H1 (cell line): ENCODE data around the gene NSL1. TPM values are rescaled to one million over a fixed set of nuclear protein-coding genes. Genes with fewer than 3 reads are reported as not detected.

Source experiments
- CTCF ChIA-PET: fragments of 300-600 bp; sonication (Branson Sonifier 250); formaldehyde crosslinking; loops from one replicate; lab custom pipeline; 2021; ENCODE audit not compliant: partially characterized antibody; lab: Charles Lee
- POLR2A ChIA-PET: fragments of 300-600 bp; sonication (Branson Sonifier 250); formaldehyde crosslinking; loops from one replicate; lab custom pipeline; 2021; ENCODE audit warnings: inconsistent platforms; ENCODE audit not compliant: partially characterized antibody; lab: Charles Lee
- DNase-seq, 2 experiments: peaks; one replicate each; pipeline versions ENCODE4 v3.0.0 to v3.0.0-alpha.2; 2010 to 2022; ENCODE audit warnings: low spot score in 2 of 2, low read depth in 1 of 2, mixed read lengths in 1 of 2
- FAIRE-seq: peaks from 2 replicates; lab custom pipeline; 2011; peaks lifted over from hg19 to GRCh38; lab: Jason Lieb, UNC
- H2AFZ ChIP-seq: 2 replicates; pipeline ENCODE4 v1.8.1; 2012; ENCODE audit warnings: low read length, inconsistent platforms
- H2AK5ac ChIP-seq: 2 replicates; pipeline ENCODE4 v1.6.1; 2013; ENCODE audit warnings: low read depth, low read length
- H2BK120ac ChIP-seq: replicated peaks from 2 replicates; pipeline ENCODE3; 2013; ENCODE audit warnings: low read depth, low read length, inconsistent platforms
- H2BK12ac ChIP-seq: 2 replicates; pipeline ENCODE4 v1.6.1; 2013; ENCODE audit warnings: low read depth, low read length
- H2BK15ac ChIP-seq: 2 replicates; pipeline ENCODE4 v1.6.1; 2013; ENCODE audit warnings: low read length
- H2BK20ac ChIP-seq: 2 replicates; pipeline ENCODE4 v1.6.1; 2013; ENCODE audit warnings: low read length
- H2BK5ac ChIP-seq: 2 replicates; pipeline ENCODE4 v1.6.1; 2013; ENCODE audit warnings: low read depth, low read length
- H3K14ac ChIP-seq: 2 replicates; pipeline ENCODE4 v1.6.1; 2013; ENCODE audit warnings: inconsistent platforms; ENCODE audit not compliant: insufficient read length
- H3K18ac ChIP-seq: 2 replicates; pipeline ENCODE4 v1.6.1; 2013; ENCODE audit warnings: low read length; ENCODE audit errors: extremely low read depth
- H3K23ac ChIP-seq: 2 replicates; pipeline ENCODE4 v1.6.1; 2013; ENCODE audit warnings: inconsistent platforms; ENCODE audit not compliant: insufficient read length
- H3K23me2 ChIP-seq: 2 replicates; pipeline ENCODE4 v1.6.1; 2013; ENCODE audit warnings: low read depth, low read length
- H3K27ac ChIP-seq: 2 replicates; pipeline ENCODE4 v1.6.1; 2011; ENCODE audit warnings: low read depth, low read length, inconsistent platforms
- H3K27me3 ChIP-seq, 4 experiments: replicated peaks in 1 of 4; 1 replicate in 1 of 4; 2 replicates in 3 of 4; pipeline versions ENCODE4 v1.6.1 to v1.8.1; 2011 to 2013; ENCODE audit warnings: low read length in 3 of 4, mild to moderate bottlenecking in 3 of 4, inconsistent platforms in 2 of 4, mixed read lengths in 2 of 4, moderate library complexity in 1 of 4; ENCODE audit not compliant: control insufficient read depth in 3 of 4, insufficient read depth in 3 of 4; ENCODE audit errors: extremely low read depth in 1 of 4
- H3K36me3 ChIP-seq, 4 experiments: 2 replicates each; pipeline versions ENCODE4 v1.6.1 to v1.8.1; 2011 to 2013; ENCODE audit warnings: mild to moderate bottlenecking in 4 of 4, low read length in 3 of 4, moderate library complexity in 2 of 4, control low read depth in 1 of 4, inconsistent platforms in 1 of 4; ENCODE audit not compliant: insufficient read depth in 4 of 4, control insufficient read depth in 2 of 4
- H3K4ac ChIP-seq: replicated peaks from 2 replicates; pipeline ENCODE3; 2013; ENCODE audit warnings: low read length, low read depth, mixed read lengths, inconsistent platforms; ENCODE audit not compliant: insufficient read length
- H3K4me1 ChIP-seq, 4 experiments: replicated peaks in 1 of 4; 1 replicate in 1 of 4; 2 replicates in 3 of 4; pipeline versions ENCODE4 v1.6.1 to v1.8.1; 2011 to 2013; ENCODE audit warnings: low read length in 3 of 4, inconsistent platforms in 2 of 4, mixed read lengths in 1 of 4; ENCODE audit not compliant: insufficient read depth in 4 of 4, control insufficient read depth in 3 of 4
- H3K4me2 ChIP-seq, 2 experiments: 2 replicates each; pipeline versions ENCODE4 v1.6.1 to v1.8.1; 2011 to 2013; ENCODE audit warnings: low read depth in 2 of 2, low read length in 2 of 2, control low read depth in 1 of 2, inconsistent platforms in 1 of 2, mild to moderate bottlenecking in 1 of 2; ENCODE audit not compliant: insufficient read depth in 1 of 2
- H3K4me3 ChIP-seq, 4 experiments: fragments of 200-600, 300-600 bp in 1 of 4; sonication (generic), shearing (Covaris generic), sonication (Bioruptor Twin) in 1 of 4; 2 replicates each; pipeline versions ENCODE4 v1.5.1 to v1.8.1; 2011 to 2016; ENCODE audit warnings: low read length in 4 of 4, low read depth in 3 of 4, control low read depth in 2 of 4, inconsistent platforms in 2 of 4, mild to moderate bottlenecking in 2 of 4, mixed read lengths in 1 of 4, moderate library complexity in 1 of 4; ENCODE audit not compliant: insufficient read depth in 2 of 4; ENCODE audit errors: extremely low read depth in 1 of 4
- H3K56ac ChIP-seq: replicated peaks from 2 replicates; pipeline ENCODE3; 2013; ENCODE audit warnings: low read depth, mild to moderate bottlenecking, mixed read lengths, low read length, inconsistent platforms; ENCODE audit not compliant: insufficient read length
- H3K79me1 ChIP-seq: 2 replicates; pipeline ENCODE4 v1.6.1; 2013; ENCODE audit warnings: low read depth, low read length, control low read depth
- H3K79me2 ChIP-seq, 2 experiments: 2 replicates each; pipeline versions ENCODE4 v1.6.1 to v1.8.1; 2012 to 2013; ENCODE audit warnings: low read length in 2 of 2, mild to moderate bottlenecking in 2 of 2, inconsistent platforms in 1 of 2; ENCODE audit not compliant: insufficient read depth in 2 of 2, control insufficient read depth in 1 of 2
- H3K9ac ChIP-seq, 4 experiments: replicated peaks in 1 of 4; 1 replicate in 1 of 4; 2 replicates in 3 of 4; pipeline versions ENCODE4 v1.6.1 to v1.8.1; 2011 to 2013; ENCODE audit warnings: low read depth in 3 of 4, low read length in 3 of 4, control low read depth in 2 of 4, mild to moderate bottlenecking in 2 of 4, moderate library complexity in 2 of 4, inconsistent platforms in 1 of 4; ENCODE audit errors: extremely low read depth in 1 of 4
- H3K9me3 ChIP-seq, 2 experiments: 2 replicates each; pipeline versions ENCODE4 v1.6.1 to v1.8.1; 2012 to 2013; ENCODE audit warnings: mild to moderate bottlenecking in 2 of 2, moderate library complexity in 2 of 2, control low read depth in 1 of 2, inconsistent platforms in 1 of 2, low read depth in 1 of 2, low read length in 1 of 2, mixed read lengths in 1 of 2; ENCODE audit not compliant: insufficient read depth in 2 of 2
- H4K20me1 ChIP-seq, 2 experiments: replicated peaks in 1 of 2; 2 replicates each; pipeline versions ENCODE3 to v1.8.1; 2011 to 2013; ENCODE audit warnings: inconsistent platforms in 2 of 2, low read length in 2 of 2, mild to moderate bottlenecking in 1 of 2; ENCODE audit not compliant: insufficient read depth in 2 of 2, control insufficient read depth in 1 of 2
- H4K5ac ChIP-seq: 2 replicates; pipeline ENCODE4 v1.6.1; 2013; ENCODE audit warnings: low read length, low read depth, mixed read lengths, inconsistent platforms; ENCODE audit not compliant: insufficient read length
- H4K8ac ChIP-seq: 2 replicates; pipeline ENCODE4 v1.8.0; 2013; ENCODE audit warnings: mild to moderate bottlenecking, moderate library complexity, low read length, inconsistent platforms; ENCODE audit not compliant: insufficient read depth; ENCODE audit errors: extremely low read depth
- H4K91ac ChIP-seq: replicated peaks from 2 replicates; pipeline ENCODE3; 2013; ENCODE audit warnings: low read length, mixed read lengths, inconsistent platforms; ENCODE audit not compliant: insufficient read length
- ATF3 ChIP-seq: IDR thresholded peaks from 2 replicates; pipeline ENCODE4 v1.6.1; 2011; ENCODE audit warnings: low read depth, mild to moderate bottlenecking, low read length; ENCODE audit not compliant: insufficient read depth
- BCL11A ChIP-seq, 2 experiments: IDR thresholded peaks; one replicate each; pipeline ENCODE4 v1.6.1; 2011; ENCODE audit warnings: low read depth in 2 of 2, low read length in 2 of 2, mild to moderate bottlenecking in 2 of 2
- BRCA1 ChIP-seq: IDR thresholded peaks from 2 replicates; pipeline ENCODE4 v1.6.1; 2012; ENCODE audit warnings: low read depth, low read length, improper control_type of control experiment
- FOSL1 ChIP-seq: IDR thresholded peaks from 2 replicates; pipeline ENCODE4 v1.6.1; 2011; ENCODE audit warnings: mild to moderate bottlenecking, low read depth, low read length, moderate library complexity; ENCODE audit not compliant: insufficient read depth
- KDM4A ChIP-seq: IDR thresholded peaks from one replicate; pipeline ENCODE4 v1.7.1; 2012; ENCODE audit warnings: low read depth, mild to moderate bottlenecking, moderate library complexity, low read length, inconsistent platforms; ENCODE audit not compliant: severe bottlenecking
- MAX ChIP-seq: IDR thresholded peaks from 2 replicates; pipeline ENCODE4 v1.6.1; 2012; ENCODE audit warnings: inconsistent platforms
- SAP30 ChIP-seq: fragments of 300-600 bp; sonication (generic); IDR thresholded peaks from 2 replicates; pipeline ENCODE4 v1.7.1; 2012; ENCODE audit warnings: low read length, moderate library complexity, mild to moderate bottlenecking, inconsistent platforms; ENCODE audit not compliant: insufficient read depth, insufficient replicate concordance
- SP1 ChIP-seq: IDR thresholded peaks from 2 replicates; pipeline ENCODE4 v1.6.1; 2011; ENCODE audit warnings: low read depth, low read length
- SP2 ChIP-seq: IDR thresholded peaks from 2 replicates; pipeline ENCODE4 v1.6.1; 2012; ENCODE audit warnings: mild to moderate bottlenecking, low read length, inconsistent platforms
- SP4 ChIP-seq: IDR thresholded peaks from 2 replicates; pipeline ENCODE4 v1.6.1; 2012; ENCODE audit warnings: low read length, inconsistent platforms
- SUZ12 ChIP-seq: fragments of 200-600 bp; sonication (generic); IDR thresholded peaks from 2 replicates; pipeline ENCODE4 v1.6.1; 2012; ENCODE audit warnings: mild to moderate bottlenecking, inconsistent platforms, low read length, moderate library complexity, mixed read lengths
- TBP ChIP-seq: IDR thresholded peaks from 2 replicates; pipeline ENCODE4 v1.6.1; 2011; ENCODE audit warnings: low read depth, low read length, improper control_type of control experiment
- TEAD4 ChIP-seq: IDR thresholded peaks from 2 replicates; pipeline ENCODE4 v1.6.1; 2012; ENCODE audit warnings: low read depth, low read length, inconsistent platforms, mixed read lengths
- USF2 ChIP-seq: IDR thresholded peaks from 2 replicates; pipeline ENCODE4 v1.6.1; 2011; ENCODE audit warnings: low read length, improper control_type of control experiment
- polyA plus RNA-seq, 7 experiments: library from polyadenylated mRNA; depleted of rRNA in 3 of 7; stranded (reverse) in 5 of 7; unstranded in 2 of 7; fragments of >200 nt in 5 of 7; fragments of 200-250 nt in 2 of 7; gene quantifications; 1 replicate in 5 of 7; 2 replicates in 1 of 7; 4 replicates in 1 of 7; pipeline versions ENCODE4 v1.2.1 to v1.2.3, GENCODE V29; 2011 to 2013; ENCODE audit warnings: missing spikeins in 2 of 7, mixed read lengths in 2 of 7
- total RNA-seq: library from RNA; stranded (reverse); fragmentation: NEBNext Ultra II Directional; extraction: Animal tissue kit (Norgen Biotek cat#: 25700); gene quantifications from 2 replicates; pipeline ENCODE4 v1.2.1, GENCODE V29; 2021

NSL1 gene
- total and polyA plus RNA-seq, 2 of the 8 experiments (the other 6 are each of a cell fraction or from before 2014, with no cell fraction given), result 25.4 to 51.7 TPM

GRCh38 chr1:212737559-212737958 lies 54.0 kb downstream of the NSL1 start:
- H3K23me2 ChIP-seq, result no peaks in the 10 kb centered on the region
- H2BK120ac ChIP-seq, result no peak overlapping the region
- H4K5ac ChIP-seq, result no peak overlapping the region
- H3K79me1 ChIP-seq, result no peaks in the 10 kb centered on the region
- no peak overlapping the region for H2BK20ac ChIP-seq
- no peaks in the 10 kb centered on the region for H3K27me3 ChIP-seq
- H3K23ac ChIP-seq, result no peak overlapping the region
- H3K4me2 ChIP-seq, result no peak overlapping the region
- H3K4me3 ChIP-seq, result no peak overlapping the region
- H3K4me1 ChIP-seq, result no peaks in the 10 kb centered on the region
- H2AK5ac ChIP-seq, result no peak overlapping the region
- no peak overlapping the region for H3K4ac ChIP-seq
- peaks cover 0 to 5% (median 1%) of the 10 kb centered on the region in 4 experiments; a peak in 2 of 8 replicates for H3K36me3 ChIP-seq
- no peak overlapping the region for H3K9ac ChIP-seq
- no peak overlapping the region for H3K27ac ChIP-seq
- no peaks in the 10 kb centered on the region for H3K9me3 ChIP-seq
- no peak overlapping the region for H2BK5ac ChIP-seq
- DNase-seq, result no peak
- POLR2A ChIA-PET, result interaction anchor here (0.6 kb wide), 1 partner anchor 54 kb away, joined by 4 read pairs; the partner anchor contains the start of genes NSL1 and TATDN3
- H4K91ac ChIP-seq, result no peak overlapping the region
- 0 out of 4 replicates have a peak, but pooled peaks cover 0 to 3% of the 10 kb centered on the region in 2 experiments for H3K79me2 ChIP-seq
- H2BK15ac ChIP-seq, result no peak overlapping the region
- H3K18ac ChIP-seq, result no peak overlapping the region
- H2BK12ac ChIP-seq, result no peak overlapping the region
- no peaks in the 10 kb centered on the region for H4K20me1 ChIP-seq
- no peak overlapping the region for H4K8ac ChIP-seq
- H2AFZ ChIP-seq, result no peak overlapping the region
- H3K56ac ChIP-seq, result no peak overlapping the region
- H3K14ac ChIP-seq, result no peak overlapping the region
- CTCF ChIA-PET, result interaction anchor here (0.6 to 3.2 kb wide), 6 partner anchors 10 to 339 kb away, joined by 3 to 21 read pairs (median 5); no protein-coding TSS in a partner anchor
- FAIRE-seq, result no peak
- TF ChIP-seq TEAD4, result no peak
- no peak for TF ChIP-seq BRCA1
- TF ChIP-seq SAP30, result no peak
- TF ChIP-seq BCL11A (IDR thresholded peaks at IDR 0.05; ENCODE audit: low read depth in 2 of 2, low read length in 2 of 2), result no peak
- TF ChIP-seq USF2, result no peak
- no peak for TF ChIP-seq SP2
- TF ChIP-seq TBP, result no peak
- TF ChIP-seq FOSL1, result no peak
- TF ChIP-seq MAX, result no peak
- TF ChIP-seq SP1, result no peak
- no peak for TF ChIP-seq SP4
- no peak for TF ChIP-seq KDM4A
- no peak for TF ChIP-seq ATF3
- no peak for TF ChIP-seq SUZ12
